HepG2 (cell line): ENCODE results near the gene RPS25. TPM values are rescaled to one million over a fixed set of nuclear protein-coding genes. Genes with fewer than 3 reads are reported as not detected.

Experiments used
- FOSL1 ChIP-seq: sonication (generic); formaldehyde crosslinking; IDR thresholded peaks from 2 replicates; pipeline ENCODE4 v1.9.0; 2021; ENCODE audit warnings: missing genetic modification reagents, borderline replicate concordance
- GTF3A ChIP-seq: sonication (generic); formaldehyde crosslinking; conservative IDR thresholded peaks from 2 replicates; pipeline ENCODE4 v1.4.0; 2020; ENCODE audit warnings: mild to moderate bottlenecking, missing genetic modification reagents
- MBNL3 ChIP-seq: fragments of 250-450 bp; sonication (Bioruptor Pico); conservative IDR thresholded peaks from 2 replicates; pipeline ENCODE4 v1.8.0; 2022; ENCODE audit warnings: mild to moderate bottlenecking, inconsistent platforms
- MEIS2 ChIP-seq: sonication (generic); formaldehyde crosslinking; IDR thresholded peaks from 2 replicates; pipeline ENCODE4 v1.9.0; 2021; ENCODE audit warnings: mild to moderate bottlenecking, missing genetic modification reagents
- NPAS2 ChIP-seq: sonication (generic); formaldehyde crosslinking; IDR thresholded peaks from 2 replicates; pipeline ENCODE4 v1.8.0; 2022; ENCODE audit warnings: mild to moderate bottlenecking, missing genetic modification reagents, borderline replicate concordance
- NR2F6 ChIP-seq, 2 experiments: IDR thresholded peaks; 2 replicates each; pipeline ENCODE4 v1.6.1; 2016; ENCODE audit warnings: antibody characterized with exemption in 1 of 2, mild to moderate bottlenecking in 1 of 2
- SOX6 ChIP-seq, 2 experiments: fragments of 450-650 bp in 1 of 2; sonication (generic) in 1 of 2; formaldehyde crosslinking in 1 of 2; IDR thresholded peaks; 2 replicates each; pipeline versions ENCODE4 v1.4.0 to v1.6.1; 2017 to 2020; ENCODE audit warnings: antibody characterized with exemption in 1 of 2, mild to moderate bottlenecking in 1 of 2, missing genetic modification reagents in 1 of 2
- ZNF382 ChIP-seq: sonication (generic); formaldehyde crosslinking; IDR thresholded peaks from 2 replicates; pipeline ENCODE4 v1.5.0; 2020; ENCODE audit warnings: missing genetic modification reagents, mild to moderate bottlenecking, borderline replicate concordance
- ZNF446 ChIP-seq: sonication (generic); formaldehyde crosslinking; IDR thresholded peaks from 2 replicates; pipeline ENCODE4 v1.5.0; 2020; ENCODE audit warnings: mild to moderate bottlenecking, missing genetic modification reagents
- ZSCAN29 ChIP-seq: sonication (generic); formaldehyde crosslinking; conservative IDR thresholded peaks from 2 replicates; pipeline ENCODE4 v1.4.0; 2020; ENCODE audit warnings: mild to moderate bottlenecking, missing genetic modification reagents
- polyA plus RNA-seq, 8 experiments: library from polyadenylated mRNA; depleted of rRNA in 3 of 8; stranded (reverse) in 7 of 8; unstranded in 1 of 8; fragments of >200 nt; fragmentation: Illumina TruSeq in 4 of 8; extraction: Trizol in 4 of 8; gene quantifications; 2 replicates each; pipeline versions ENCODE4 v1.2.1 to v1.2.3, GENCODE V29; 2011 to 2016; ENCODE audit warnings: low read depth in 4 of 8, missing spikeins in 1 of 8, mixed read lengths in 1 of 8; ENCODE audit not compliant: insufficient read depth in 1 of 8
- total RNA-seq, 5 experiments: library from RNA; depleted of rRNA; stranded (reverse); fragments of >200 nt; fragmentation: Illumina TruSeq; extraction: Trizol; gene quantifications; 2 replicates each; pipeline ENCODE4 v1.2.3, GENCODE V29; 2016; ENCODE audit warnings: low read depth in 1 of 5
- TF ChIP-seq, protein P1 (sequence below): sonication (generic); formaldehyde crosslinking; IDR thresholded peaks from 2 replicates; pipeline ENCODE4 v1.4.0; 2020; ENCODE audit warnings: mild to moderate bottlenecking, missing genetic modification reagents, borderline replicate concordance
- TF ChIP-seq, protein P2 (sequence below): IDR thresholded peaks from 2 replicates; pipeline ENCODE4 v1.6.1; 2016; ENCODE audit warnings: missing compliant biosample characterization, missing genetic modification reagents, borderline replicate concordance
- TF ChIP-seq, protein P3 (sequence below): sonication (generic); formaldehyde crosslinking; IDR thresholded peaks from 2 replicates; pipeline ENCODE4 v1.8.1; 2023; ENCODE audit warnings: mild to moderate bottlenecking, inconsistent platforms, moderate library complexity, missing genetic modification reagents, borderline replicate concordance
- TF ChIP-seq, protein P4 (sequence below): sonication (generic); formaldehyde crosslinking; IDR thresholded peaks from 2 replicates; pipeline ENCODE4 v1.4.0; 2020; ENCODE audit warnings: missing genetic modification reagents
- TF ChIP-seq, protein P5 (sequence below): IDR thresholded peaks from 2 replicates; pipeline ENCODE4 v1.6.1; 2016; ENCODE audit warnings: control low read depth

Gene RPS25
- total and polyA plus RNA-seq, 2 of the 13 experiments (the other 11 are each of a cell fraction or from before 2014, with no cell fraction given), result 839 to 1,415 TPM

DNA sequence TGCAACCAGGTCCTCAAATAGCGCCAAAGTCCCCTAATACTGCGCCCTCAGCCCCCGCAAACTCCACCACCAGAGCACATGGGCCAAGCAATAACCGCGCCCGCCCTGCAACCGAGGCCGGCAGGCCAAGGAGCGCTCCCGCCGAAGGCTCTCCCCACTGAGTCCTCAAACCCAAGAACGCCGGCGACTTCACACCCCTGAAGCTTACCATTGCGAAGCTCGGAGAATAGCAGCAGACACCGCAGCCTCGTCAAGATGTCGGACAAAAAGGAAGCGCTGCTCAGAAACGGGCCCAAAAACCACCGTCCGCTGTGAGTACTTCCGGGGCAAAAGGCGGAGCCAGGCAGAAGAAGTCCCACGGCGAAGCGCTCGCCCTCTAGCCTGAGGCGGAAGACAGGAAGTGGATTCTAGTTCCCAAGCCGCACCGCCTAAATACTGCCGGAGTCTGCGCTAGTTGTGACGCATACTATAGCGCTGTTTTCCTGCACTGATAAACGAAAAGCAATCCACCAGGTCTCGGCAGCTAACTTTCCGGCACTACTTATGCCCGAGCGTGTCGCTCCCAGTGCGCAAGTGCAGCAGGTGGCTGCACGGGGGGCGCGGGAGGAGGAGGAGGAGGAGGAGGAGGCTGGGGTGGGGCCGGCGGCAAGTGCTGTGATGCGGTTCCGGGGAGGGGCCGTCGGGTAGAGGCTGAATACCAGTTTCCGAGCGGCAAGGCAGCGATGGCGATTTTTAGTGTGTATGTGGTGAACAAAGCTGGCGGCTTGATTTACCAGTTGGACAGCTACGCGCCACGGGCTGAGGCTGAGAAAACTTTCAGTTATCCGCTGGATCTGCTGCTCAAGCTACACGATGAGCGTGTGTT, at the start of gene RPS25, which contains the start of gene TRAPPC4 (continued):
- TF ChIP-seq, protein P1, sequence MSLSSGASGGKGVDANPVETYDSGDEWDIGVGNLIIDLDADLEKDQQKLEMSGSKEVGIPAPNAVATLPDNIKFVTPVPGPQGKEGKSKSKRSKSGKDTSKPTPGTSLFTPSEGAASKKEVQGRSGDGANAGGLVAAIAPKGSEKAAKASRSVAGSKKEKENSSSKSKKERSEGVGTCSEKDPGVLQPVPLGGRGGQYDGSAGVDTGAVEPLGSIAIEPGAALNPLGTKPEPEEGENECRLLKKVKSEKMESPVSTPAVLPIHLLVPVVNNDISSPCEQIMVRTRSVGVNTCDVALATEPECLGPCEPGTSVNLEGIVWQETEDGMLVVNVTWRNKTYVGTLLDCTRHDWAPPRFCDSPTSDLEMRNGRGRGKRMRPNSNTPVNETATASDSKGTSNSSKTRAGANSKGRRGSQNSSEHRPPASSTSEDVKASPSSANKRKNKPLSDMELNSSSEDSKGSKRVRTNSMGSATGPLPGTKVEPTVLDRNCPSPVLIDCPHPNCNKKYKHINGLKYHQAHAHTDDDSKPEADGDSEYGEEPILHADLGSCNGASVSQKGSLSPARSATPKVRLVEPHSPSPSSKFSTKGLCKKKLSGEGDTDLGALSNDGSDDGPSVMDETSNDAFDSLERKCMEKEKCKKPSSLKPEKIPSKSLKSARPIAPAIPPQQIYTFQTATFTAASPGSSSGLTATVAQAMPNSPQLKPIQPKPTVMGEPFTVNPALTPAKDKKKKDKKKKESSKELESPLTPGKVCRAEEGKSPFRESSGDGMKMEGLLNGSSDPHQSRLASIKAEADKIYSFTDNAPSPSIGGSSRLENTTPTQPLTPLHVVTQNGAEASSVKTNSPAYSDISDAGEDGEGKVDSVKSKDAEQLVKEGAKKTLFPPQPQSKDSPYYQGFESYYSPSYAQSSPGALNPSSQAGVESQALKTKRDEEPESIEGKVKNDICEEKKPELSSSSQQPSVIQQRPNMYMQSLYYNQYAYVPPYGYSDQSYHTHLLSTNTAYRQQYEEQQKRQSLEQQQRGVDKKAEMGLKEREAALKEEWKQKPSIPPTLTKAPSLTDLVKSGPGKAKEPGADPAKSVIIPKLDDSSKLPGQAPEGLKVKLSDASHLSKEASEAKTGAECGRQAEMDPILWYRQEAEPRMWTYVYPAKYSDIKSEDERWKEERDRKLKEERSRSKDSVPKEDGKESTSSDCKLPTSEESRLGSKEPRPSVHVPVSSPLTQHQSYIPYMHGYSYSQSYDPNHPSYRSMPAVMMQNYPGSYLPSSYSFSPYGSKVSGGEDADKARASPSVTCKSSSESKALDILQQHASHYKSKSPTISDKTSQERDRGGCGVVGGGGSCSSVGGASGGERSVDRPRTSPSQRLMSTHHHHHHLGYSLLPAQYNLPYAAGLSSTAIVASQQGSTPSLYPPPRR (CRISPR knock-in tag), result no peak
- TF ChIP-seq GTF3A (CRISPR knock-in tag) (no peak), SOX6 (IDR thresholded peaks at IDR 0.05) (no peak), SOX6 (CRISPR knock-in tag; IDR thresholded peaks at IDR 0.05) (peak; percentile 60), NR2F6 (IDR thresholded peaks at IDR 0.05) (peak; percentile 53), NR2F6 (CRISPR knock-in tag; IDR thresholded peaks at IDR 0.05) (no peak), ZNF382 (CRISPR knock-in tag) (no peak), MBNL3 (no peak), ZSCAN29 (CRISPR knock-in tag) (0 out of 2 replicates have a peak, but pooled peaks have one; percentile 51), NPAS2 (CRISPR knock-in tag) (no peak), MEIS2 (CRISPR knock-in tag) (peak; percentile 62; the same call in 1 of the 2 replicates), ZNF446 (0 out of 2 replicates have a peak, but pooled peaks have one; percentile 47), FOSL1 (CRISPR knock-in tag) (0 out of 2 replicates have a peak, but pooled peaks have one; percentile 16)
- TF ChIP-seq, protein P2, sequence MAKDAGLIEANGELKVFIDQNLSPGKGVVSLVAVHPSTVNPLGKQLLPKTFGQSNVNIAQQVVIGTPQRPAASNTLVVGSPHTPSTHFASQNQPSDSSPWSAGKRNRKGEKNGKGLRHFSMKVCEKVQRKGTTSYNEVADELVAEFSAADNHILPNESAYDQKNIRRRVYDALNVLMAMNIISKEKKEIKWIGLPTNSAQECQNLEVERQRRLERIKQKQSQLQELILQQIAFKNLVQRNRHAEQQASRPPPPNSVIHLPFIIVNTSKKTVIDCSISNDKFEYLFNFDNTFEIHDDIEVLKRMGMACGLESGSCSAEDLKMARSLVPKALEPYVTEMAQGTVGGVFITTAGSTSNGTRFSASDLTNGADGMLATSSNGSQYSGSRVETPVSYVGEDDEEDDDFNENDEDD, result peak; percentile 20; the same call in 1 of the 2 replicates
- TF ChIP-seq, protein P3, sequence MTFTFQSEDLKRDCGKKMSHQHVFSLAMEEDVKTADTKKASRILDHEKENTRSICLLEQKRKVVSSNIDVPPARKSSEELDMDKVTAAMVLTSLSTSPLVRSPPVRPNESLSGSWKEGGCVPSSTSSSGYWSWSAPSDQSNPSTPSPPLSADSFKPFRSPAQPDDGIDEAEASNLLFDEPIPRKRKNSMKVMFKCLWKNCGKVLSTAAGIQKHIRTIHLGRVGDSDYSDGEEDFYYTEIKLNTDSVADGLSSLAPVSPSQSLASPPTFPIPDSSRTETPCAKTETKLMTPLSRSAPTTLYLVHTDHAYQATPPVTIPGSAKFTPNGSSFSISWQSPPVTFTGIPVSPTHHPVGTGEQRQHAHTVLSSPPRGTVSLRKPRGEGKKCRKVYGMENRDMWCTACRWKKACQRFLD, result no peak
- TF ChIP-seq, protein P4, sequence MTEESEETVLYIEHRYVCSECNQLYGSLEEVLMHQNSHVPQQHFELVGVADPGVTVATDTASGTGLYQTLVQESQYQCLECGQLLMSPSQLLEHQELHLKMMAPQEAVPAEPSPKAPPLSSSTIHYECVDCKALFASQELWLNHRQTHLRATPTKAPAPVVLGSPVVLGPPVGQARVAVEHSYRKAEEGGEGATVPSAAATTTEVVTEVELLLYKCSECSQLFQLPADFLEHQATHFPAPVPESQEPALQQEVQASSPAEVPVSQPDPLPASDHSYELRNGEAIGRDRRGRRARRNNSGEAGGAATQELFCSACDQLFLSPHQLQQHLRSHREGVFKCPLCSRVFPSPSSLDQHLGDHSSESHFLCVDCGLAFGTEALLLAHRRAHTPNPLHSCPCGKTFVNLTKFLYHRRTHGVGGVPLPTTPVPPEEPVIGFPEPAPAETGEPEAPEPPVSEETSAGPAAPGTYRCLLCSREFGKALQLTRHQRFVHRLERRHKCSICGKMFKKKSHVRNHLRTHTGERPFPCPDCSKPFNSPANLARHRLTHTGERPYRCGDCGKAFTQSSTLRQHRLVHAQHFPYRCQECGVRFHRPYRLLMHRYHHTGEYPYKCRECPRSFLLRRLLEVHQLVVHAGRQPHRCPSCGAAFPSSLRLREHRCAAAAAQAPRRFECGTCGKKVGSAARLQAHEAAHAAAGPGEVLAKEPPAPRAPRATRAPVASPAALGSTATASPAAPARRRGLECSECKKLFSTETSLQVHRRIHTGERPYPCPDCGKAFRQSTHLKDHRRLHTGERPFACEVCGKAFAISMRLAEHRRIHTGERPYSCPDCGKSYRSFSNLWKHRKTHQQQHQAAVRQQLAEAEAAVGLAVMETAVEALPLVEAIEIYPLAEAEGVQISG (CRISPR knock-in tag), result peak; percentile 91
- TF ChIP-seq, protein P5, sequence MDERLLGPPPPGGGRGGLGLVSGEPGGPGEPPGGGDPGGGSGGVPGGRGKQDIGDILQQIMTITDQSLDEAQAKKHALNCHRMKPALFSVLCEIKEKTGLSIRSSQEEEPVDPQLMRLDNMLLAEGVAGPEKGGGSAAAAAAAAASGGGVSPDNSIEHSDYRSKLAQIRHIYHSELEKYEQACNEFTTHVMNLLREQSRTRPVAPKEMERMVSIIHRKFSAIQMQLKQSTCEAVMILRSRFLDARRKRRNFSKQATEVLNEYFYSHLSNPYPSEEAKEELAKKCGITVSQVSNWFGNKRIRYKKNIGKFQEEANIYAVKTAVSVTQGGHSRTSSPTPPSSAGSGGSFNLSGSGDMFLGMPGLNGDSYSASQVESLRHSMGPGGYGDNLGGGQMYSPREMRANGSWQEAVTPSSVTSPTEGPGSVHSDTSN, result no peak
